ENCODE measurements around the gene NFKBIA.

NFKBIA gene

GRCh38 chr14:35393826-35394225 lies 10.7 kb downstream of the NFKBIA start:
- Histone ChIP-seq H3K27me3 (ENCODE audit: insufficient read depth, low read length, poor library complexity) (no peaks in the 10 kb centered on the region), H3K27ac (ENCODE audit: low read length) (no peak overlapping the region), H4K20me1 (ENCODE audit: insufficient read depth, low read length) (no peaks in the 10 kb centered on the region), H3K9me3 (ENCODE audit: insufficient read depth, low read length, severe bottlenecking) (no peaks in the 10 kb centered on the region), H3K79me2 (ENCODE audit: insufficient read depth, low read length) (no peaks in the 10 kb centered on the region), H3K4me3 (ENCODE audit: low read depth in 1 of 2, low read length in 2 of 2) (no peak overlapping the region), H3K4me2 (ENCODE audit: insufficient read depth, low read length) (no peak overlapping the region), H3K4me1 (ENCODE audit: insufficient read depth, low read length) (no peaks in the 10 kb centered on the region), H3K9ac (ENCODE audit: low read depth, low read length) (no peak overlapping the region), H3K36me3 (ENCODE audit: insufficient read depth, low read length) (no peaks in the 10 kb centered on the region), H2AFZ (ENCODE audit: low read depth, low read length) (no peak overlapping the region)
- DNase-seq (no peak), ATAC-seq (ENCODE audit: insufficient read depth, low read depth) (no peak)
- TF ChIP-seq CTCF (IDR thresholded peaks at IDR 0.05; ENCODE audit: borderline replicate concordance, extremely low read depth, low read length, poor library complexity, severe bottlenecking), result no peak

GRCh38 chr14:35392103-35392502 lies 12.4 kb downstream of the NFKBIA start:
- Histone ChIP-seq H3K4me3 (ENCODE audit: low read depth in 1 of 2, low read length in 2 of 2) (no peak overlapping the region), H3K27ac (ENCODE audit: low read length) (no peak overlapping the region), H2AFZ (ENCODE audit: low read depth, low read length) (no peak overlapping the region), H3K36me3 (ENCODE audit: insufficient read depth, low read length) (no peaks in the 10 kb centered on the region), H3K27me3 (ENCODE audit: insufficient read depth, low read length, poor library complexity) (no peaks in the 10 kb centered on the region), H4K20me1 (ENCODE audit: insufficient read depth, low read length) (no peaks in the 10 kb centered on the region), H3K4me1 (ENCODE audit: insufficient read depth, low read length) (no peaks in the 10 kb centered on the region), H3K9me3 (ENCODE audit: insufficient read depth, low read length, severe bottlenecking) (no peaks in the 10 kb centered on the region), H3K4me2 (ENCODE audit: insufficient read depth, low read length) (no peak overlapping the region), H3K9ac (ENCODE audit: low read depth, low read length) (no peak overlapping the region), H3K79me2 (ENCODE audit: insufficient read depth, low read length) (no peaks in the 10 kb centered on the region)
- no peak for ATAC-seq (ENCODE audit: insufficient read depth, low read depth)
- TF ChIP-seq CTCF (IDR thresholded peaks at IDR 0.05; ENCODE audit: borderline replicate concordance, extremely low read depth, low read length, poor library complexity, severe bottlenecking) (no peak), EZH2 (IDR thresholded peaks at IDR 0.05; ENCODE audit: borderline replicate concordance, low read depth, low read length, severe bottlenecking) (no peak)
- DNase-seq, result no peak

- no peak overlapping the region for H3K9ac ChIP-seq (ENCODE audit: low read depth, low read length)
- ATAC-seq (ENCODE audit: insufficient read depth, low read depth) (no peak), DNase-seq (no peak)
- H3K9me3 ChIP-seq (ENCODE audit: insufficient read depth, low read length, severe bottlenecking), result no peaks in the 10 kb centered on the region
- H3K4me3 ChIP-seq (ENCODE audit: low read depth in 1 of 2, low read length in 2 of 2), result no peak overlapping the region
- H2AFZ ChIP-seq (ENCODE audit: low read depth, low read length), result no peak overlapping the region
- no peaks in the 10 kb centered on the region for H3K27me3 ChIP-seq (ENCODE audit: insufficient read depth, low read length, poor library complexity)
- no peaks in the 10 kb centered on the region for H3K4me1 ChIP-seq (ENCODE audit: insufficient read depth, low read length)
- no peaks in the 10 kb centered on the region for H3K36me3 ChIP-seq (ENCODE audit: insufficient read depth, low read length)
- H3K4me2 ChIP-seq (ENCODE audit: insufficient read depth, low read length), result no peak overlapping the region
- TF ChIP-seq CTCF (IDR thresholded peaks at IDR 0.05; ENCODE audit: borderline replicate concordance, extremely low read depth, low read length, poor library complexity, severe bottlenecking) (no peak), EZH2 (IDR thresholded peaks at IDR 0.05; ENCODE audit: borderline replicate concordance, low read depth, low read length, severe bottlenecking) (no peak)
- H4K20me1 ChIP-seq (ENCODE audit: insufficient read depth, low read length), result no peaks in the 10 kb centered on the region
- H3K27ac ChIP-seq (ENCODE audit: low read length), result no peak overlapping the region
- H3K79me2 ChIP-seq (ENCODE audit: insufficient read depth, low read length), result no peaks in the 10 kb centered on the region
These were observed 13.2 kb downstream of the NFKBIA start for GRCh38 chr14:35391388-35391710.

Data from DND-41 (cell line).